ENCODE results near the gene PACRG.

- TF ChIP-seq CTCF (IDR thresholded peaks at IDR 0.05; ENCODE audit: insufficient read depth, low read length, poor library complexity, severe bottlenecking) = no peak
- TF ChIP-seq EZH2phosphoT487 (conservative IDR thresholded peaks at IDR 0.05; ENCODE audit: low read length) = no peak
Measured at GRCh38 chr6:163281634-163282033, 553.9 kb downstream of the PACRG start.
